HEK293T (cell line): Measurements from ENCODE around the gene LMO7.

Experiments used
- ARNT ChIP-seq: fragments of 450-650 bp; IDR thresholded peaks from 2 replicates; pipeline ENCODE4 v1.6.1; 2017; ENCODE audit warnings: mild to moderate bottlenecking
- BHLHE40 ChIP-seq: fragments of 450-650 bp; IDR thresholded peaks from 2 replicates; pipeline ENCODE4 v1.6.1; 2016; ENCODE audit warnings: mild to moderate bottlenecking, moderate library complexity, borderline replicate concordance
- CTBP1 ChIP-seq: fragments of 450-650 bp; IDR thresholded peaks from 2 replicates; pipeline ENCODE4 v1.6.1; 2016; ENCODE audit warnings: borderline replicate concordance
- FOXA1 ChIP-seq: fragments of 450-650 bp; IDR thresholded peaks from 2 replicates; pipeline ENCODE4 v1.6.1; 2016; ENCODE audit warnings: mild to moderate bottlenecking
- FOXM1 ChIP-seq: fragments of 450-650 bp; IDR thresholded peaks from 2 replicates; pipeline ENCODE4 v1.6.1; 2017; ENCODE audit warnings: mild to moderate bottlenecking, borderline replicate concordance
- LEF1 ChIP-seq: fragments of 450-650 bp; IDR thresholded peaks from 2 replicates; pipeline ENCODE4 v1.6.1; 2017; ENCODE audit warnings: mild to moderate bottlenecking, borderline replicate concordance
- NFRKB ChIP-seq: fragments of 450-650 bp; IDR thresholded peaks from 2 replicates; pipeline ENCODE4 v1.6.1; 2016; ENCODE audit warnings: mild to moderate bottlenecking, moderate library complexity
- SP1 ChIP-seq: fragments of 450-650 bp; IDR thresholded peaks from 2 replicates; pipeline ENCODE4 v1.6.1; 2017
- ZNF384 ChIP-seq: fragments of 450-650 bp; IDR thresholded peaks from 2 replicates; pipeline ENCODE4 v1.6.1; 2016
- TF ChIP-seq, protein P1 (sequence below): fragments of 450-650 bp; IDR thresholded peaks from 2 replicates; pipeline ENCODE4 v1.6.1; 2016

DNA sequence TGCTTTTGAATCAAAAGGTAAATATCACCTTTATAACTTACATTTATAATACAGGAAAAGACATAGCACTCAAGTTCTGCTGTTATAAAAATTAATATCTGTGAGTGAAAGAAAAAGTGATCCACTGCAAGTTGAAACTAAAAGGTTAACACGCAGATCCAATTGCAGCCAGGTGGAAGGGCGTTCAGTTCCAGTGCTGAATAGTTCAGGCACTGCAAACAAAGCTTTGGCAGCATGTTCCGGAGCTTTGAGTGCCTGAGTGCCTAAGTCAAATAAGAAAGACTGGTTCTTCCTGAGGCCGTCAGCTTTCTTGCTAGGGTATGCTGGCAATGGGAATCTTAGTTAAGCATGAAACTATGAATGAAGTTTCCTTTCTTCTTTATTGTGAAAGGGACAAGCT lies 200.3 kb downstream of the LMO7 start:
- no peak for TF ChIP-seq CTBP1
- TF ChIP-seq SP1: no peak
- no peak for TF ChIP-seq NFRKB
- TF ChIP-seq, protein P1, sequence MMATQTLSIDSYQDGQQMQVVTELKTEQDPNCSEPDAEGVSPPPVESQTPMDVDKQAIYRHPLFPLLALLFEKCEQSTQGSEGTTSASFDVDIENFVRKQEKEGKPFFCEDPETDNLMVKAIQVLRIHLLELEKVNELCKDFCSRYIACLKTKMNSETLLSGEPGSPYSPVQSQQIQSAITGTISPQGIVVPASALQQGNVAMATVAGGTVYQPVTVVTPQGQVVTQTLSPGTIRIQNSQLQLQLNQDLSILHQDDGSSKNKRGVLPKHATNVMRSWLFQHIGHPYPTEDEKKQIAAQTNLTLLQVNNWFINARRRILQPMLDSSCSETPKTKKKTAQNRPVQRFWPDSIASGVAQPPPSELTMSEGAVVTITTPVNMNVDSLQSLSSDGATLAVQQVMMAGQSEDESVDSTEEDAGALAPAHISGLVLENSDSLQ: no peak
- no peak for TF ChIP-seq BHLHE40
- TF ChIP-seq FOXM1: no peak
- TF ChIP-seq FOXA1: no peak
- TF ChIP-seq ARNT: no peak
- no peak for TF ChIP-seq ZNF384
- TF ChIP-seq LEF1: no peak
